GM18507 (cell line): Measurements from ENCODE around the gene CRYM.
"Not testable (repeated sequence)": the region's sequence is repeated elsewhere in the genome, so short reads cannot be mapped to it uniquely, and the experiment has no call there.

Source experiments
- DNase-seq: peaks from one replicate; pipeline ENCODE4 v3.0.0; 2011; ENCODE audit warnings: low read depth; ENCODE audit not compliant: insufficient read length; ENCODE audit errors: extremely low spot score
- FAIRE-seq: peaks from 2 replicates; lab custom pipeline; 2011; peaks lifted over from hg19 to GRCh38; lab: Jason Lieb, UNC

Gene CRYM

DNA sequence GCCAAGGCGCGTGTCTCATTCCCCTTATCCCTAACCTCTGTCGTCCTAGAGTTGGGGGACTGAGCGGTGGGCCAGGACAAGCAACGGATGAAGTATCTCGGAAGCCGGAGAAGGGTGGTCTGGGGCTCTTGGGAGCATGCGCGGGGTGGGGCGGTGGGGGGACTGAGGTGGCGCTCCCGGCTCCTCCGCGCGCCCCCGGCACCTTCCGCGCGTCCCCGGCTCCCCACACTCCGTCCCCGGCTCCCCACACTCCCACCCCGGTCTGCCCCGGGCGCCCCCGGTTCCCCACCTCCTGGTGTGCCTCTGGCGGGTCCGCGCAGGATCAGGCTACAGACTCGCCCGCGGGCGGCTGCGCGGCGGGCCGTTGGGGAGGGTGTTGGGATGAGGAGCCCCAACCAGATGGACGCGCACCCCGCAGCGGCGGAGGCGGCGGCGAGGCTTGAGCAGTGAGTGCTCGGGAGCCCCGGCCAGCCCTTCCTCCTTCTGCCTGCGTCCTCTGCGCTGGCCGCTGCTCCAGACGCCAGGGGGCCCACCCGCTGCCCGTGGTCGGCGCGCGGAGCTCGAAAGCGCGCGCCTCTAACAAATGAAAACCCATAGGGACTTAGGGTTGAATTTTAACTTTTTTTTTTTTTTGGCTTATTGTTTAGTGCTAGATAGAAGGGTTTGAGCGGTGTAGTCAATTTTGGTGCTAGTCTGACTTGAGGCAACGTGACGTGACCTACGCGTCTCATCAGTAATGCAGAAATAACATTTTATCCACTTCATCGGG lies 5.6 kb upstream of the CRYM start:
- DNase-seq (no peak), FAIRE-seq (peak; percentile 70)

- DNase-seq (no peak), FAIRE-seq (no peak)
Observed at GRCh38 chr16:21281698-21282389, 3.8 kb upstream of the CRYM start.

- no peak for DNase-seq
- FAIRE-seq = no peak
Observed at GRCh38 chr16:21279501-21279900, 1.4 kb upstream of the CRYM start.

DNA sequence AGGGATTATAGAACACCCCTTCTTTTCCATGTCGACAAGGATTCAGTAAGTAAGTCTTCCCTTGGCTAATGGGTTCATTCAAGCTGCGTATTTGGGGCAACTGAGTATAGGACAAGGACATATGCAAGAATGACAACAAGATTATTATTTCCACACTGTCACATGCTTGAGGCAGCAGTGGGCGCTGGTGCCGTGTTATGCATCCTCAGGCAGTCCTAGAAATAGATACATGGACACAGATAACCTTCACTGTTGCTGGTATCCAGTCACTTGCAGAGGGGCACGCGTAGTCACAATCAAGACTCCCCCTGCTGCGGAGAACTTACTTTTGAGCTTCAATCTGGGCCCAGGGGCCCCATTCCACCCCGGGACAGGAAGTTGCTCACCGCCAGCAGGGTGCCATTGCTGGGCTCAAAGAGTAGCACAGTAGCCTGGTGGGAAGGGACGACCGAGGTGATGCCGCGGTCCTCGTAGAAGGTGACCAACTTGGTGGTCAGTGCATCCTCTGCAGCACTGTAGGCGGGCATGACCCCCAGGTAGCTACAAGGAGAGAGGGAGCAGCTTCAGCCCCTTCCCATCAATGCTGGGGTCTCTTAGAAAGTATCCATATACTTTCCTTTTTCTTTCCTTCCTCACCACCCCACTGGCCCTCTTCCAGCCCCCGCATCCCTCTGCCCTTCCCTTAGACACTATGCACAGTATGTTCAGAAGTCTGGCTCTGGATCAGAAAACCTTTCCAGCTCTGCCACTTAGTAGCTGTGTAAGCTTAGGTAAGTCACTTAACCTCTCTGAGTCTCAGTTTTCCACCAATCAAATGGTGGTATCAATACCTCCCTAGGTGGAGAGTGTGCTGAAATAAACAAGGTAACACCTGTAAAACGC lies 804 bp downstream of the CRYM start:
- DNase-seq = no peak
- no peak for FAIRE-seq

GRCh38 chr16:21276090-21276489 lies 2.0 kb downstream of the CRYM start:
- DNase-seq (no peak), FAIRE-seq (peak; percentile 67)

DNA sequence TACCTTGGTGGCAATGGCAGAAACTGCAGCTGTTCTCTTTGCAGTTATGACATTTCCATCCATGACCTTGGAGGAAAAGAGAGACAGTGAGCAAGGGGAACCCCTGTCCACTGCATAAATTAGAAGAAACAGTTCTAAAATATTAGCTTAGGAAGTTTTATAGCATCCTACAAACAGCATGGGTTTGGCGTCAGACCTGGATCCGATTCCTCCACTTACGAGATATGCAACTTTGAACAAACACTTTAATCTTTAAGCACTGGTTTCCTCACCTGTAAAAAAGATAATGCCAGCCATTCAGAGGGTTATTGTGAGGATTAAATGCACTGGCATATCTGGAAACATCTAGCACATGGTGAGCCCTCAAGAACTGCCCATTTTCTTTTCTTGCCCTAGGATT lies 2.6 kb downstream of the CRYM start:
- FAIRE-seq (no peak), DNase-seq (no peak)

GRCh38 chr16:21274172-21274726 lies 3.8 kb downstream of the CRYM start:
- FAIRE-seq (peak; percentile 80), DNase-seq (no peak)

GRCh38 chr16:21272763-21273162 lies 5.3 kb downstream of the CRYM start:
- not testable (repeated sequence) for FAIRE-seq

GRCh38 chr16:21272253-21272652 lies 5.8 kb downstream of the CRYM start:
- DNase-seq (no peak), FAIRE-seq (no peak)

More at GRCh38 chr16:21272763-21273162, 5.3 kb downstream of the CRYM start:
- DNase-seq = not testable (repeated sequence)

- DNase-seq = no peak
Observed at GRCh38 chr16:21268236-21268635, 9.9 kb downstream of the CRYM start.

GRCh38 chr16:21267298-21267697 lies 10.8 kb downstream of the CRYM start:
- no peak for FAIRE-seq
- DNase-seq = no peak

More at GRCh38 chr16:21268236-21268635, 9.9 kb downstream of the CRYM start:
- no peak for FAIRE-seq

GRCh38 chr16:21265104-21265837 lies 12.8 kb downstream of the CRYM start:
- DNase-seq = no peak
- FAIRE-seq = no peak

- DNase-seq = no peak
- FAIRE-seq = no peak
Observed at GRCh38 chr16:21264571-21265036, 13.5 kb downstream of the CRYM start.

- DNase-seq (peak; percentile 83), FAIRE-seq (peak; percentile 93)
Observed at GRCh38 chr16:21263640-21264570, 14.2 kb downstream of the CRYM start.

GRCh38 chr16:21262779-21263639 lies 15.1 kb downstream of the CRYM start:
- FAIRE-seq = no peak
- DNase-seq = no peak

DNA sequence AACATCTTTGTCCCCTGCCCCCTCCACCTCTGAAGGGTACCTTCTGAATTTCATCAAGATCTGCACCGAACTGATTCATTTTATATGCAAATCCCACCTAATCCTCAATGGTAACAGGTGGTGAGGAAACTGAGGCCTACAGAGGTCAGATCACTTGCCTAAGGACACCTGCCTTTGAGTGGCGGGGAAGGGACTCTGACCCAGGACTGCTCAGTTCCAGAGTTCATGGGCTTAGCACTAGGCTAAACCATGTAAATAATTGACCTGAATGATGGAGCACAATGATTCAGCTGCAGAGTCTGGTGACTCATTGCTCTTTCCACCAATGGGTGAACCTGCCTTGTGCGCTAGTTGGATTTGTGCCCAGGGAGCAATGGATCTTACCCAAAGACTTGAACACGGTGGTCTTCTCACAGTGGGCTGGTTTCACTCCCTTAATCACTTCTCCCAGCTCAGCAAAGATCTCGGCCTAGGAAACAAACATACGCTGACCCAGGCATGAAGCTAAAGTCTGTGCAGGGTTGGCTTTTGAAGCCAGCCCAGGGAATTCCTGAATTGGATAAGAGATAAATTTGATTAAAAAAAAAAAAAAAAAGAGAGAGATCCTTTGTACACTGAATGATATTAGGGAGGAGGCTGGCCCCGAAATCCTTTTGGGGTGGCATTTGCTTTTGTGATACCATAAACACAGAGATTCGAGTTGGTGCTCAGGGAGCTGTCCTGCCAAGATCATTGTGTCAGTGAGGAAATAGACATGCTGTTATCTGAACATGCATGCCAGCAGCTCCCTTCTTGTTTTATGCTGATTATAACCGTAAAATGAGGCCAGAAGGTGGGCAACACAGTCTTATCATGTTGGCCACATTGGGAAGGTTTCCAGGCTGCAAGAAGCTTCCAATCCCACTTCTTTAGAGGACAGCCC lies 17.0 kb downstream of the CRYM start:
- FAIRE-seq (peak; percentile 73), DNase-seq (no peak)
